HepG2 (cell line): ENCODE measurements around the gene ACOXL. TPM values are rescaled to one million over a fixed set of nuclear protein-coding genes. Genes with fewer than 3 reads are reported as not detected.

Experiments used
- ARNTL ChIP-seq: sonication (generic); formaldehyde crosslinking; IDR thresholded peaks from 2 replicates; pipeline ENCODE4 v1.4.0; 2020; ENCODE audit warnings: mild to moderate bottlenecking, missing genetic modification reagents
- EZH2 ChIP-seq: conservative IDR thresholded peaks from 2 replicates; pipeline ENCODE4 v1.6.1; 2012; ENCODE audit warnings: mild to moderate bottlenecking, low read depth, low read length, moderate library complexity
- HNF4A ChIP-seq: sonication (generic); formaldehyde crosslinking; IDR thresholded peaks from 2 replicates; pipeline ENCODE4 v1.4.0; 2020; ENCODE audit warnings: missing genetic modification reagents
- KDM5B ChIP-seq: sonication (generic); formaldehyde crosslinking; IDR thresholded peaks from 2 replicates; pipeline ENCODE4 v1.4.0; 2020; ENCODE audit warnings: missing genetic modification reagents, mild to moderate bottlenecking, borderline replicate concordance
- KDM6A ChIP-seq: IDR thresholded peaks from 2 replicates; pipeline ENCODE4 v1.6.1; 2016; ENCODE audit warnings: low read depth
- MAFG ChIP-seq: sonication (generic); formaldehyde crosslinking; IDR thresholded peaks from 2 replicates; pipeline ENCODE4 v1.5.1; 2020; ENCODE audit warnings: mild to moderate bottlenecking, missing genetic modification reagents
- PAX8 ChIP-seq: sonication (generic); formaldehyde crosslinking; IDR thresholded peaks from 2 replicates; pipeline ENCODE4 v1.8.0; 2022; ENCODE audit warnings: mild to moderate bottlenecking, missing genetic modification reagents, borderline replicate concordance
- TCF7 ChIP-seq: sonication (generic); IDR thresholded peaks from 2 replicates; pipeline ENCODE4 v1.6.1; 2016; ENCODE audit warnings: antibody characterized with exemption, low read depth
- XRCC5 ChIP-seq: fragments of 200-400 bp; formaldehyde crosslinking; optimal IDR thresholded peaks from 2 replicates; pipeline ENCODE3; 2017; ENCODE audit warnings: mild to moderate bottlenecking, low read length
- ZBTB7B ChIP-seq: sonication (generic); formaldehyde crosslinking; IDR thresholded peaks from 2 replicates; pipeline ENCODE4 v1.4.0; 2020; ENCODE audit warnings: missing genetic modification reagents
- ZC3H4 ChIP-seq: sonication (generic); formaldehyde crosslinking; IDR thresholded peaks from 2 replicates; pipeline ENCODE4 v1.4.0; 2020; ENCODE audit warnings: missing genetic modification reagents, borderline replicate concordance
- ZNF781 ChIP-seq: sonication (generic); formaldehyde crosslinking; IDR thresholded peaks from 2 replicates; pipeline ENCODE4 v1.5.1; 2020; ENCODE audit warnings: borderline replicate concordance, mild to moderate bottlenecking, missing genetic modification reagents; ENCODE audit errors: not compliant biosample characterization
- polyA plus RNA-seq, 8 experiments: library from polyadenylated mRNA; depleted of rRNA in 3 of 8; stranded (reverse) in 7 of 8; unstranded in 1 of 8; fragments of >200 nt; fragmentation: Illumina TruSeq in 4 of 8; extraction: Trizol in 4 of 8; gene quantifications; 2 replicates each; pipeline versions ENCODE4 v1.2.1 to v1.2.3, GENCODE V29; 2011 to 2016; ENCODE audit warnings: low read depth in 4 of 8, missing spikeins in 1 of 8, mixed read lengths in 1 of 8; ENCODE audit not compliant: insufficient read depth in 1 of 8
- total RNA-seq, 5 experiments: library from RNA; depleted of rRNA; stranded (reverse); fragments of >200 nt; fragmentation: Illumina TruSeq; extraction: Trizol; gene quantifications; 2 replicates each; pipeline ENCODE4 v1.2.3, GENCODE V29; 2016; ENCODE audit warnings: low read depth in 1 of 5
- TF ChIP-seq, protein P1 (sequence below): sonication (generic); formaldehyde crosslinking; IDR thresholded peaks from 2 replicates; pipeline ENCODE4 v1.5.1; 2020; ENCODE audit warnings: missing genetic modification reagents, mild to moderate bottlenecking, borderline replicate concordance
- TF ChIP-seq, protein P2 (sequence below): sonication (generic); formaldehyde crosslinking; IDR thresholded peaks from 2 replicates; pipeline ENCODE4 v1.4.0; 2020; ENCODE audit warnings: mild to moderate bottlenecking, missing genetic modification reagents
- TF ChIP-seq, protein P3 (sequence below): IDR thresholded peaks from 2 replicates; pipeline ENCODE4 v1.6.1; 2016; ENCODE audit warnings: mild to moderate bottlenecking, missing biosample characterization, missing genetic modification reagents
- TF ChIP-seq, protein P4 (sequence below): fragments of 450-650 bp; IDR thresholded peaks from 2 replicates; pipeline ENCODE4 v1.6.1; 2017; ENCODE audit warnings: mild to moderate bottlenecking
- TF ChIP-seq, protein P5 (sequence below): sonication (generic); formaldehyde crosslinking; IDR thresholded peaks from 2 replicates; pipeline ENCODE4 v1.5.0; 2020; ENCODE audit warnings: mild to moderate bottlenecking, missing genetic modification reagents, moderate library complexity

Gene ACOXL
- total and polyA plus RNA-seq, 2 of the 13 experiments (the other 11 are each of a cell fraction or from before 2014, with no cell fraction given): not detected

DNA sequence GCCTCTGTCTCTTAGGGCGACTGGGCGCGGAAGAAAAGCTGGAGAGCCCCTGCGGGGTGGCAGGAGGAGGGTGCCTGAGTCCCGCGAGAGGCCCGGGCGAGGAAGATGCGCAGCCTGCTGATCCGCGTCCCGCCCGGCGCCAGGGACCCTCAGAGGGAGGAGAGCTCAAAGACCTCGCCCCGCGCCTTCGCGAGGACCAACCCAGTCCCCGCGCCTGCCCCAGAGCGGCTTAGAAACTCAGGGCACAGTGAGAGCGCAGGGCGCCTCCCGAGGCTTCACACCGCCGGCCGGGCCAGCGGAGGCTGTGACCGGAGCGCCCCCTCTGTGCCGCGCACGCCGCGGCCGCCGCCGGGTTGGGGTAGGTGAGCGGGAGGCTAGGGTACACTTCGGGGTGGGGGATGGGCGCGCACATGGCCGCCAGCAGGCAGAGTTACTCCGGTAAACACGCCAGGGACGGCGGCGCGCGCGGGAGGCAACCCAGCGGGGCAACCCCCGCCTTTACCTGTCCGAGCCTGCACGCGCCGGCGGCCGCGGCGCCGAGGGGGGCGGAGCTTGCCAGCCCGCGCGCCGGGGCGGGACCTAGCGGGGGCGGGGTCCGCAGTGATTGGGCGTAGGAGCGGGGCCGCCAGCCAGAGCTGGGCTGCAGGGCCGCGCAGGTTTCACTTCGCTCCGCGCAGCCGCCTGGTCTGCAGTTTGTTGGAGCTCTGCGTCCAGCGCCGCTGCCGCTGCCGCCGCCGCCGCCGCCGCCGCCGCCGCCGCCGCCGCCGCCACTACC is 388.1 kb downstream of the ACOXL start, which contains the start of gene BCL2L11 (continued):
- TF ChIP-seq, protein P1, sequence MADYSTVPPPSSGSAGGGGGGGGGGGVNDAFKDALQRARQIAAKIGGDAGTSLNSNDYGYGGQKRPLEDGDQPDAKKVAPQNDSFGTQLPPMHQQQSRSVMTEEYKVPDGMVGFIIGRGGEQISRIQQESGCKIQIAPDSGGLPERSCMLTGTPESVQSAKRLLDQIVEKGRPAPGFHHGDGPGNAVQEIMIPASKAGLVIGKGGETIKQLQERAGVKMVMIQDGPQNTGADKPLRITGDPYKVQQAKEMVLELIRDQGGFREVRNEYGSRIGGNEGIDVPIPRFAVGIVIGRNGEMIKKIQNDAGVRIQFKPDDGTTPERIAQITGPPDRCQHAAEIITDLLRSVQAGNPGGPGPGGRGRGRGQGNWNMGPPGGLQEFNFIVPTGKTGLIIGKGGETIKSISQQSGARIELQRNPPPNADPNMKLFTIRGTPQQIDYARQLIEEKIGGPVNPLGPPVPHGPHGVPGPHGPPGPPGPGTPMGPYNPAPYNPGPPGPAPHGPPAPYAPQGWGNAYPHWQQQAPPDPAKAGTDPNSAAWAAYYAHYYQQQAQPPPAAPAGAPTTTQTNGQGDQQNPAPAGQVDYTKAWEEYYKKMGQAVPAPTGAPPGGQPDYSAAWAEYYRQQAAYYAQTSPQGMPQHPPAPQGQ: peak; percentile 91; the same call in 1 of the 2 replicates
- TF ChIP-seq ZBTB7B (CRISPR knock-in tag) (peak; percentile 69; the same call in 1 of the 2 replicates), KDM6A (0 out of 2 replicates have a peak, but pooled peaks have one; percentile 23), TCF7 (no peak), HNF4A (CRISPR knock-in tag) (peak; percentile 63; the same call in 1 of the 2 replicates), ZNF781 (CRISPR knock-in tag) (no peak), ARNTL (CRISPR knock-in tag) (peak; percentile 93), PAX8 (CRISPR knock-in tag) (peak; percentile 99), MAFG (no peak), ZC3H4 (CRISPR knock-in tag) (no peak), XRCC5 (peak; percentile 75), EZH2 (no peak), KDM5B (CRISPR knock-in tag) (peak; percentile 97)
- TF ChIP-seq, protein P2, sequence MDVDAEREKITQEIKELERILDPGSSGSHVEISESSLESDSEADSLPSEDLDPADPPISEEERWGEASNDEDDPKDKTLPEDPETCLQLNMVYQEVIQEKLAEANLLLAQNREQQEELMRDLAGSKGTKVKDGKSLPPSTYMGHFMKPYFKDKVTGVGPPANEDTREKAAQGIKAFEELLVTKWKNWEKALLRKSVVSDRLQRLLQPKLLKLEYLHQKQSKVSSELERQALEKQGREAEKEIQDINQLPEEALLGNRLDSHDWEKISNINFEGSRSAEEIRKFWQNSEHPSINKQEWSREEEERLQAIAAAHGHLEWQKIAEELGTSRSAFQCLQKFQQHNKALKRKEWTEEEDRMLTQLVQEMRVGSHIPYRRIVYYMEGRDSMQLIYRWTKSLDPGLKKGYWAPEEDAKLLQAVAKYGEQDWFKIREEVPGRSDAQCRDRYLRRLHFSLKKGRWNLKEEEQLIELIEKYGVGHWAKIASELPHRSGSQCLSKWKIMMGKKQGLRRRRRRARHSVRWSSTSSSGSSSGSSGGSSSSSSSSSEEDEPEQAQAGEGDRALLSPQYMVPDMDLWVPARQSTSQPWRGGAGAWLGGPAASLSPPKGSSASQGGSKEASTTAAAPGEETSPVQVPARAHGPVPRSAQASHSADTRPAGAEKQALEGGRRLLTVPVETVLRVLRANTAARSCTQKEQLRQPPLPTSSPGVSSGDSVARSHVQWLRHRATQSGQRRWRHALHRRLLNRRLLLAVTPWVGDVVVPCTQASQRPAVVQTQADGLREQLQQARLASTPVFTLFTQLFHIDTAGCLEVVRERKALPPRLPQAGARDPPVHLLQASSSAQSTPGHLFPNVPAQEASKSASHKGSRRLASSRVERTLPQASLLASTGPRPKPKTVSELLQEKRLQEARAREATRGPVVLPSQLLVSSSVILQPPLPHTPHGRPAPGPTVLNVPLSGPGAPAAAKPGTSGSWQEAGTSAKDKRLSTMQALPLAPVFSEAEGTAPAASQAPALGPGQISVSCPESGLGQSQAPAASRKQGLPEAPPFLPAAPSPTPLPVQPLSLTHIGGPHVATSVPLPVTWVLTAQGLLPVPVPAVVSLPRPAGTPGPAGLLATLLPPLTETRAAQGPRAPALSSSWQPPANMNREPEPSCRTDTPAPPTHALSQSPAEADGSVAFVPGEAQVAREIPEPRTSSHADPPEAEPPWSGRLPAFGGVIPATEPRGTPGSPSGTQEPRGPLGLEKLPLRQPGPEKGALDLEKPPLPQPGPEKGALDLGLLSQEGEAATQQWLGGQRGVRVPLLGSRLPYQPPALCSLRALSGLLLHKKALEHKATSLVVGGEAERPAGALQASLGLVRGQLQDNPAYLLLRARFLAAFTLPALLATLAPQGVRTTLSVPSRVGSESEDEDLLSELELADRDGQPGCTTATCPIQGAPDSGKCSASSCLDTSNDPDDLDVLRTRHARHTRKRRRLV: no peak
- TF ChIP-seq, protein P3, sequence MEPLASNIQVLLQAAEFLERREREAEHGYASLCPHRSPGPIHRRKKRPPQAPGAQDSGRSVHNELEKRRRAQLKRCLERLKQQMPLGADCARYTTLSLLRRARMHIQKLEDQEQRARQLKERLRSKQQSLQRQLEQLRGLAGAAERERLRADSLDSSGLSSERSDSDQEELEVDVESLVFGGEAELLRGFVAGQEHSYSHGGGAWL: peak; percentile 89; the same call in 1 of the 2 replicates
- TF ChIP-seq, protein P4, sequence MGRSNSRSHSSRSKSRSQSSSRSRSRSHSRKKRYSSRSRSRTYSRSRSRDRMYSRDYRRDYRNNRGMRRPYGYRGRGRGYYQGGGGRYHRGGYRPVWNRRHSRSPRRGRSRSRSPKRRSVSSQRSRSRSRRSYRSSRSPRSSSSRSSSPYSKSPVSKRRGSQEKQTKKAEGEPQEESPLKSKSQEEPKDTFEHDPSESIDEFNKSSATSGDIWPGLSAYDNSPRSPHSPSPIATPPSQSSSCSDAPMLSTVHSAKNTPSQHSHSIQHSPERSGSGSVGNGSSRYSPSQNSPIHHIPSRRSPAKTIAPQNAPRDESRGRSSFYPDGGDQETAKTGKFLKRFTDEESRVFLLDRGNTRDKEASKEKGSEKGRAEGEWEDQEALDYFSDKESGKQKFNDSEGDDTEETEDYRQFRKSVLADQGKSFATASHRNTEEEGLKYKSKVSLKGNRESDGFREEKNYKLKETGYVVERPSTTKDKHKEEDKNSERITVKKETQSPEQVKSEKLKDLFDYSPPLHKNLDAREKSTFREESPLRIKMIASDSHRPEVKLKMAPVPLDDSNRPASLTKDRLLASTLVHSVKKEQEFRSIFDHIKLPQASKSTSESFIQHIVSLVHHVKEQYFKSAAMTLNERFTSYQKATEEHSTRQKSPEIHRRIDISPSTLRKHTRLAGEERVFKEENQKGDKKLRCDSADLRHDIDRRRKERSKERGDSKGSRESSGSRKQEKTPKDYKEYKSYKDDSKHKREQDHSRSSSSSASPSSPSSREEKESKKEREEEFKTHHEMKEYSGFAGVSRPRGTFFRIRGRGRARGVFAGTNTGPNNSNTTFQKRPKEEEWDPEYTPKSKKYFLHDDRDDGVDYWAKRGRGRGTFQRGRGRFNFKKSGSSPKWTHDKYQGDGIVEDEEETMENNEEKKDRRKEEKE: no peak
- TF ChIP-seq, protein P5, sequence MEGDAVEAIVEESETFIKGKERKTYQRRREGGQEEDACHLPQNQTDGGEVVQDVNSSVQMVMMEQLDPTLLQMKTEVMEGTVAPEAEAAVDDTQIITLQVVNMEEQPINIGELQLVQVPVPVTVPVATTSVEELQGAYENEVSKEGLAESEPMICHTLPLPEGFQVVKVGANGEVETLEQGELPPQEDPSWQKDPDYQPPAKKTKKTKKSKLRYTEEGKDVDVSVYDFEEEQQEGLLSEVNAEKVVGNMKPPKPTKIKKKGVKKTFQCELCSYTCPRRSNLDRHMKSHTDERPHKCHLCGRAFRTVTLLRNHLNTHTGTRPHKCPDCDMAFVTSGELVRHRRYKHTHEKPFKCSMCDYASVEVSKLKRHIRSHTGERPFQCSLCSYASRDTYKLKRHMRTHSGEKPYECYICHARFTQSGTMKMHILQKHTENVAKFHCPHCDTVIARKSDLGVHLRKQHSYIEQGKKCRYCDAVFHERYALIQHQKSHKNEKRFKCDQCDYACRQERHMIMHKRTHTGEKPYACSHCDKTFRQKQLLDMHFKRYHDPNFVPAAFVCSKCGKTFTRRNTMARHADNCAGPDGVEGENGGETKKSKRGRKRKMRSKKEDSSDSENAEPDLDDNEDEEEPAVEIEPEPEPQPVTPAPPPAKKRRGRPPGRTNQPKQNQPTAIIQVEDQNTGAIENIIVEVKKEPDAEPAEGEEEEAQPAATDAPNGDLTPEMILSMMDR (CRISPR knock-in tag): peak; percentile 79
